HCT116 (cell line): ENCODE measurements around the gene NAGA. TPM values are rescaled to one million over a fixed set of nuclear protein-coding genes. Genes with fewer than 3 reads are reported as not detected.

Experiments
- ATAC-seq: fragments of 200-7000 bp; cut with Tn5 transposase; 2 replicates; pipeline ENCODE4 v1.9.1; 2020; ENCODE audit warnings: mild to moderate bottlenecking, moderate library complexity
- BruUV-seq: library from RNA; stranded (reverse); fragments of 400-500 nt; replicated peaks from 2 replicates; lab custom pipeline; 2021; lab: Mats Ljungman, UMichigan
- CTCF ChIA-PET: fragments of 300-600 bp; sonication (Branson Sonifier 250); formaldehyde crosslinking; loops from one replicate; lab custom pipeline; 2021; ENCODE audit warnings: antibody characterized with exemption; lab: Charles Lee
- POLR2A ChIA-PET: fragments of 300-600, 350-600 bp; sonication (Branson Sonifier 250); formaldehyde crosslinking; loops from one replicate; lab custom pipeline; 2021; ENCODE audit warnings: antibody characterized with exemption; lab: Charles Lee
- RAD21 ChIA-PET, 2 experiments: fragments of 300-600 bp; sonication (Branson Sonifier 250); formaldehyde crosslinking; loops; one replicate each; lab custom pipeline; 2023; ENCODE audit warnings: low total read pairs in 2 of 2; ENCODE audit not compliant: uncharacterized antibody in 2 of 2, unreplicated experiment in 2 of 2, low non-redundant PET in 1 of 2; lab: Charles Lee
- DNase-seq: peaks from one replicate; pipeline ENCODE4 v3.0.0-alpha.2; 2010; ENCODE audit warnings: low read depth, low spot score
- H2AFZ ChIP-seq: fragments of 200-600 bp; shearing (Covaris generic), sonication (generic); 2 replicates; pipeline ENCODE4 v1.6.1; 2017; ENCODE audit warnings: low read depth, mixed run types, mixed read lengths, antibody characterized with exemption, low read length; ENCODE audit not compliant: poor library complexity, severe bottlenecking
- H3K27ac ChIP-seq: 2 replicates; pipeline ENCODE4 v1.5.1; 2012; ENCODE audit warnings: low read depth, low read length
- H3K27me3 ChIP-seq: fragments of 200-600 bp; sonication (generic); 2 replicates; pipeline ENCODE4 v1.6.1; 2016; ENCODE audit warnings: mixed run types, low read length, mixed read lengths; ENCODE audit not compliant: insufficient read depth
- H3K36me3 ChIP-seq, 2 experiments: fragments of 200-500 bp in 1 of 2; fragments of 200-600 bp in 1 of 2; sonication (Bioruptor generic) in 1 of 2; sonication (generic) in 1 of 2; 2 replicates each; pipeline versions ENCODE4 v1.5.1 to v1.6.1; 2014 to 2016; ENCODE audit warnings: low read length in 2 of 2, inconsistent platforms in 1 of 2, mixed read lengths in 1 of 2, mixed run types in 1 of 2; ENCODE audit not compliant: insufficient read depth in 2 of 2, control insufficient read depth in 1 of 2
- H3K4me1 ChIP-seq, 2 experiments: fragments of 200-600 bp in 1 of 2; sonication (generic) in 1 of 2; 2 replicates each; pipeline versions ENCODE4 v1.5.1 to v1.6.1; 2012 to 2017; ENCODE audit warnings: low read length in 2 of 2, inconsistent platforms in 1 of 2, mild to moderate bottlenecking in 1 of 2, mixed read lengths in 1 of 2, mixed run types in 1 of 2, moderate library complexity in 1 of 2; ENCODE audit not compliant: insufficient read depth in 2 of 2, control insufficient read depth in 1 of 2
- H3K4me2 ChIP-seq: fragments of 200-600 bp; sonication (generic); 2 replicates; pipeline ENCODE4 v1.6.1; 2017; ENCODE audit warnings: mixed run types, low read length, mixed read lengths
- H3K4me3 ChIP-seq, 2 experiments: fragments of 200-600 bp in 1 of 2; sonication (generic) in 1 of 2; replicated peaks in 1 of 2; 2 replicates each; pipeline ENCODE4 v1.5.1; 2011 to 2016; ENCODE audit warnings: low read length in 2 of 2, control low read depth in 1 of 2, low read depth in 1 of 2, mild to moderate bottlenecking in 1 of 2, mixed read lengths in 1 of 2, mixed run types in 1 of 2
- H3K79me2 ChIP-seq: fragments of 200-600 bp; sonication (generic); 2 replicates; pipeline ENCODE4 v1.6.1; 2017; ENCODE audit warnings: mild to moderate bottlenecking, mixed run types, low read length, moderate library complexity, mixed read lengths; ENCODE audit not compliant: insufficient read depth
- H3K9ac ChIP-seq: fragments of 200-600 bp; sonication (generic); 2 replicates; pipeline ENCODE4 v1.6.1; 2016; ENCODE audit warnings: low read length, mixed read lengths
- H3K9me2 ChIP-seq: fragments of 200-600 bp; sonication (generic), shearing (Covaris generic); 2 replicates; pipeline ENCODE4 v1.6.1; 2017; ENCODE audit warnings: mixed run types, mild to moderate bottlenecking, moderate library complexity; ENCODE audit not compliant: insufficient read depth
- H3K9me3 ChIP-seq, 2 experiments: fragments of 200-500 bp in 1 of 2; fragments of 200-600 bp in 1 of 2; sonication (Bioruptor generic) in 1 of 2; sonication (generic) in 1 of 2; 2 replicates each; pipeline ENCODE4 v1.6.1; 2014 to 2017; ENCODE audit warnings: low read length in 2 of 2, mixed read lengths in 2 of 2, inconsistent platforms in 1 of 2, low read depth in 1 of 2, mild to moderate bottlenecking in 1 of 2, mixed run types in 1 of 2, moderate library complexity in 1 of 2; ENCODE audit not compliant: control insufficient read depth in 1 of 2, insufficient read depth in 1 of 2
- H4K20me1 ChIP-seq: fragments of 200-600 bp; sonication (generic), shearing (Covaris generic); 2 replicates; pipeline ENCODE4 v1.6.1; 2017; ENCODE audit warnings: mixed run types, mild to moderate bottlenecking, moderate library complexity; ENCODE audit not compliant: insufficient read depth
- CEBPB ChIP-seq: IDR thresholded peaks from 2 replicates; pipeline ENCODE4 v1.6.1; 2012; ENCODE audit warnings: low read depth
- EGR1 ChIP-seq: IDR thresholded peaks from 2 replicates; pipeline ENCODE4 v1.6.1; 2012; ENCODE audit warnings: low read depth
- FOSL1 ChIP-seq: IDR thresholded peaks from 2 replicates; pipeline ENCODE4 v1.6.1; 2012; ENCODE audit warnings: low read depth
- MAX ChIP-seq: IDR thresholded peaks from 2 replicates; pipeline ENCODE4 v1.6.1; 2012
- POLR2A ChIP-seq: IDR thresholded peaks from 2 replicates; pipeline ENCODE4 v1.7.0; 2011; ENCODE audit warnings: borderline replicate concordance; ENCODE audit not compliant: insufficient read depth, insufficient read length; ENCODE audit errors: extremely low read depth
- POLR2AphosphoS5 ChIP-seq: IDR thresholded peaks from 2 replicates; pipeline ENCODE4 v1.6.1; 2011; ENCODE audit warnings: mild to moderate bottlenecking, low read depth, low read length, moderate library complexity
- SIN3A ChIP-seq: IDR thresholded peaks from 2 replicates; pipeline ENCODE4 v1.6.1; 2012; ENCODE audit warnings: low read depth
- SP1 ChIP-seq: IDR thresholded peaks from 2 replicates; pipeline ENCODE4 v1.6.1; 2012; ENCODE audit warnings: low read depth
- TCF7L2 ChIP-seq: IDR thresholded peaks from 2 replicates; pipeline ENCODE4 v1.7.0; 2011; ENCODE audit warnings: borderline replicate concordance, inconsistent platforms; ENCODE audit not compliant: insufficient read depth, insufficient read length; ENCODE audit errors: extremely low read depth
- YY1 ChIP-seq: IDR thresholded peaks from 2 replicates; pipeline ENCODE4 v1.6.1; 2011; ENCODE audit warnings: low read length, low read depth, moderate library complexity, mild to moderate bottlenecking; ENCODE audit not compliant: insufficient replicate concordance; ENCODE audit errors: extremely low read depth
- ZBTB33 ChIP-seq: IDR thresholded peaks from 2 replicates; pipeline ENCODE4 v1.6.1; 2011; ENCODE audit warnings: mild to moderate bottlenecking, low read length, moderate library complexity; ENCODE audit not compliant: insufficient replicate concordance; ENCODE audit errors: extremely low read depth
- ZFX ChIP-seq: fragments of 450-650 bp; IDR thresholded peaks from 2 replicates; pipeline ENCODE4 v1.6.1; 2017
- intact Hi-C: fragments of 100-400 bp; cut with micrococcal nuclease; formaldehyde crosslinking; loops from 2 replicates; pipeline ENCODE4 v1.10.0; 2022
- total RNA-seq: library from RNA; stranded (reverse); gene quantifications from one replicate; pipeline ENCODE4 v1.2.1, GENCODE V29; 2021; ENCODE audit not compliant: unreplicated experiment
- TF ChIP-seq, protein P1 (sequence below): IDR thresholded peaks from 2 replicates; pipeline ENCODE4 v1.6.1; 2012; ENCODE audit warnings: low read depth

NAGA gene
- total RNA-seq, 1 experiment from 2014 or later = 21.2 TPM

- H4K20me1 ChIP-seq = no peaks in the 10 kb centered on the region
- ChIA-PET RAD21 (no interaction called here), CTCF (interaction anchor here (1.0 to 1.6 kb wide), 4 partner anchors 9 to 382 kb away, joined by 3 to 7 read pairs (median 3); partner anchors contain the start of genes NAGA and NDUFA6), POLR2A (interaction anchor here (0.6 to 3.8 kb wide), 5 partner anchors 8 to 290 kb away, joined by 3 to 27 read pairs (median 4); partner anchors contain the start of genes NAGA and NDUFA6)
- peak; percentile 93 for ATAC-seq
- TF ChIP-seq CEBPB (no peak), SP1 (peak; percentile 95), ZFX (peak; percentile 82), POLR2A (peak; percentile 67), SIN3A (peak; percentile 45), POLR2AphosphoS5 (peak; percentile 87), YY1 (peak; percentile 88), EGR1 (peak; percentile 49; the same call in 1 of the 2 replicates), MAX (peak; percentile 95), FOSL1 (no peak), TCF7L2 (peak; percentile 87), ZBTB33 (peak; percentile 93)
- TF ChIP-seq, protein P1, sequence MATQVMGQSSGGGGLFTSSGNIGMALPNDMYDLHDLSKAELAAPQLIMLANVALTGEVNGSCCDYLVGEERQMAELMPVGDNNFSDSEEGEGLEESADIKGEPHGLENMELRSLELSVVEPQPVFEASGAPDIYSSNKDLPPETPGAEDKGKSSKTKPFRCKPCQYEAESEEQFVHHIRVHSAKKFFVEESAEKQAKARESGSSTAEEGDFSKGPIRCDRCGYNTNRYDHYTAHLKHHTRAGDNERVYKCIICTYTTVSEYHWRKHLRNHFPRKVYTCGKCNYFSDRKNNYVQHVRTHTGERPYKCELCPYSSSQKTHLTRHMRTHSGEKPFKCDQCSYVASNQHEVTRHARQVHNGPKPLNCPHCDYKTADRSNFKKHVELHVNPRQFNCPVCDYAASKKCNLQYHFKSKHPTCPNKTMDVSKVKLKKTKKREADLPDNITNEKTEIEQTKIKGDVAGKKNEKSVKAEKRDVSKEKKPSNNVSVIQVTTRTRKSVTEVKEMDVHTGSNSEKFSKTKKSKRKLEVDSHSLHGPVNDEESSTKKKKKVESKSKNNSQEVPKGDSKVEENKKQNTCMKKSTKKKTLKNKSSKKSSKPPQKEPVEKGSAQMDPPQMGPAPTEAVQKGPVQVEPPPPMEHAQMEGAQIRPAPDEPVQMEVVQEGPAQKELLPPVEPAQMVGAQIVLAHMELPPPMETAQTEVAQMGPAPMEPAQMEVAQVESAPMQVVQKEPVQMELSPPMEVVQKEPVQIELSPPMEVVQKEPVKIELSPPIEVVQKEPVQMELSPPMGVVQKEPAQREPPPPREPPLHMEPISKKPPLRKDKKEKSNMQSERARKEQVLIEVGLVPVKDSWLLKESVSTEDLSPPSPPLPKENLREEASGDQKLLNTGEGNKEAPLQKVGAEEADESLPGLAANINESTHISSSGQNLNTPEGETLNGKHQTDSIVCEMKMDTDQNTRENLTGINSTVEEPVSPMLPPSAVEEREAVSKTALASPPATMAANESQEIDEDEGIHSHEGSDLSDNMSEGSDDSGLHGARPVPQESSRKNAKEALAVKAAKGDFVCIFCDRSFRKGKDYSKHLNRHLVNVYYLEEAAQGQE = no peak
- TSS peak; percentile 63 for BruUV-seq
- peak within 1 kb of the TSS; percentile 68 to 69 for H3K4me3 ChIP-seq
- peaks cover 3% of the 10 kb centered on the region for H3K79me2 ChIP-seq
- H3K4me1 ChIP-seq = peaks cover 12 to 19% of the 10 kb centered on the region in 2 experiments
- no peaks in the 10 kb centered on the region for H3K9me3 ChIP-seq
- H3K27me3 ChIP-seq = no peaks in the 10 kb centered on the region
- peak; percentile 97 for DNase-seq
- peak within 1 kb of the TSS; percentile 70 for H3K9ac ChIP-seq
- peak within 1 kb of the TSS; percentile 73 for H3K27ac ChIP-seq
- peaks cover 0 to 5% of the 10 kb centered on the region in 2 experiments; a peak in 1 of 4 replicates for H3K36me3 ChIP-seq
- peak within 1 kb of the TSS; percentile 87 for H3K4me2 ChIP-seq
- intact Hi-C loops = no loop called here
- H2AFZ ChIP-seq = no peak within 1 kb of the TSS
- H3K9me2 ChIP-seq = no peaks in the 10 kb centered on the region
Observed at GRCh38 chr22:42079319-42080251, 9.0 kb upstream of the NAGA start, which contains the start of gene SMDT1. TSS of gene SMDT1 (plus strand) at chr22:42079700. CDS start at chr22:42079769, 69 bp downstream.
